Glutamatergic neuron (in vitro differentiated cells): ENCODE data around the gene TACR1. TPM values are rescaled to one million over a fixed set of nuclear protein-coding genes. Genes with fewer than 3 reads are reported as not detected.

ENCODE experiments used
- DNase-seq: peaks from one replicate; pipeline ENCODE4 v3.0.0; 2022
- H3K27ac Mint-ChIP-seq: one replicate; pipeline ENCODE4 v1.8.0; 2020; ENCODE audit warnings: mild to moderate bottlenecking, mixed read lengths, inconsistent platforms; ENCODE audit not compliant: unreplicated experiment
- H3K27me3 Mint-ChIP-seq: one replicate; pipeline ENCODE4 v1.8.0; 2020; ENCODE audit warnings: mild to moderate bottlenecking, moderate library complexity, mixed read lengths, inconsistent platforms; ENCODE audit not compliant: unreplicated experiment
- H3K36me3 Mint-ChIP-seq: one replicate; pipeline ENCODE4 v1.8.0; 2020; ENCODE audit warnings: mild to moderate bottlenecking, mixed read lengths, inconsistent platforms; ENCODE audit not compliant: unreplicated experiment
- H3K4me1 Mint-ChIP-seq: one replicate; pipeline ENCODE4 v1.8.0; 2020; ENCODE audit warnings: mild to moderate bottlenecking, low read depth, mixed read lengths, inconsistent platforms; ENCODE audit not compliant: unreplicated experiment
- H3K4me3 Mint-ChIP-seq: one replicate; pipeline ENCODE4 v1.8.0; 2020; ENCODE audit warnings: mild to moderate bottlenecking, mixed read lengths, inconsistent platforms; ENCODE audit not compliant: unreplicated experiment
- H3K9me3 Mint-ChIP-seq: one replicate; pipeline ENCODE4 v1.8.0; 2020; ENCODE audit warnings: mild to moderate bottlenecking, moderate library complexity, mixed read lengths, inconsistent platforms; ENCODE audit not compliant: unreplicated experiment
- total RNA-seq: library from RNA; stranded (reverse); fragmentation: NEBNext Ultra II Directional; extraction: Animal tissue kit (Norgen Biotek cat#: 25700); gene quantifications from one replicate; pipeline ENCODE4 v1.2.1, GENCODE V29; 2021; ENCODE audit not compliant: unreplicated experiment
- TF ChIP-seq, protein P1 (sequence below): fragments of 200-600 bp; sonication (generic); IDR thresholded peaks from one replicate; pipeline ENCODE4 v1.5.0; 2021; ENCODE audit not compliant: partially characterized antibody, unreplicated experiment

TACR1 gene
- total RNA-seq, 1 donor from 2014 or later: 0.17 TPM

DNA sequence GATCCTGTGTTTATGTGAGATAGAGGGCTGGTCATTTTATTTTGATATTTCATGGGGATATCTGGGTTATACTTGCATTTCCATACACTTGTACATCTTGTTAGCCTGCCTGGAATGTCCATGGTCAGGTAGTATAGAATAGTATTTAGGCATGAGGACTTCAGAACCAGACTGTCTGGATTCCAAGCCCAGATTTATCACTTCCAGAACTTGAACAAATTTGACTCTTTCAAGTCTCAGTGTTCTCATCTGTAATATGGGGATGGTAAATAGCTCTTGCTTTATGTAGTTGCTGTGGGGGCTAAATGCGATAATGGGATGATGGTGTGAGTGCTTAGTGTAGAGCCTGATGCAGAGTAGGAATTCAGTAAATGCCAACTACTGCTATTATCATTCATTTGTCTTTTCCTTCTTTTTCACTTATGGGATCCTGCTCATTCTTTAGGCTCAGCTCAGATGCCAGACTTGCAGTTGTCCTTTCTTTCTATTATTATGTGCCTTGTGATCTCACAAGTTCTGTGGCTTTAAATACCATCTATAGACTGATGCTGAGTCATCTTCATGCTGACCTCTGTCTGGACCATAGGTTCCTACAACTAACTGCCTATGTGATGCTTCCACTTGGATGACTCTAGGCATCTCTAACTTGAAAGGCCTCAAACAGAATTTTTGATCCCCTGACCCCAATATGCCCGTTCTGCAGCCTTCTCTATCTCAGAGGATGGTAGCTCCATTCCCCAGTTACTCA is 173.5 kb downstream of the TACR1 start:
- H3K4me3 Mint-ChIP-seq: no peak overlapping the region
- H3K9me3 Mint-ChIP-seq: peaks cover 2% of the 10 kb centered on the region
- TF ChIP-seq, protein P1, sequence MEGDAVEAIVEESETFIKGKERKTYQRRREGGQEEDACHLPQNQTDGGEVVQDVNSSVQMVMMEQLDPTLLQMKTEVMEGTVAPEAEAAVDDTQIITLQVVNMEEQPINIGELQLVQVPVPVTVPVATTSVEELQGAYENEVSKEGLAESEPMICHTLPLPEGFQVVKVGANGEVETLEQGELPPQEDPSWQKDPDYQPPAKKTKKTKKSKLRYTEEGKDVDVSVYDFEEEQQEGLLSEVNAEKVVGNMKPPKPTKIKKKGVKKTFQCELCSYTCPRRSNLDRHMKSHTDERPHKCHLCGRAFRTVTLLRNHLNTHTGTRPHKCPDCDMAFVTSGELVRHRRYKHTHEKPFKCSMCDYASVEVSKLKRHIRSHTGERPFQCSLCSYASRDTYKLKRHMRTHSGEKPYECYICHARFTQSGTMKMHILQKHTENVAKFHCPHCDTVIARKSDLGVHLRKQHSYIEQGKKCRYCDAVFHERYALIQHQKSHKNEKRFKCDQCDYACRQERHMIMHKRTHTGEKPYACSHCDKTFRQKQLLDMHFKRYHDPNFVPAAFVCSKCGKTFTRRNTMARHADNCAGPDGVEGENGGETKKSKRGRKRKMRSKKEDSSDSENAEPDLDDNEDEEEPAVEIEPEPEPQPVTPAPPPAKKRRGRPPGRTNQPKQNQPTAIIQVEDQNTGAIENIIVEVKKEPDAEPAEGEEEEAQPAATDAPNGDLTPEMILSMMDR: no peak
- H3K27ac Mint-ChIP-seq: no peak overlapping the region
- H3K36me3 Mint-ChIP-seq: no peaks in the 10 kb centered on the region
- DNase-seq: no peak
- no peaks in the 10 kb centered on the region for H3K4me1 Mint-ChIP-seq
- no peaks in the 10 kb centered on the region for H3K27me3 Mint-ChIP-seq

- no peaks in the 10 kb centered on the region for H3K27me3 Mint-ChIP-seq
- TF ChIP-seq, protein P1: no peak
- no peaks in the 10 kb centered on the region for H3K36me3 Mint-ChIP-seq
- DNase-seq: no peak
- H3K9me3 Mint-ChIP-seq: peaks cover 4% of the 10 kb centered on the region
- H3K27ac Mint-ChIP-seq: no peak overlapping the region
- H3K4me1 Mint-ChIP-seq: no peaks in the 10 kb centered on the region
- H3K4me3 Mint-ChIP-seq: no peak overlapping the region
Measured at GRCh38 chr2:75025216-75025615, 174.1 kb downstream of the TACR1 start.

DNA sequence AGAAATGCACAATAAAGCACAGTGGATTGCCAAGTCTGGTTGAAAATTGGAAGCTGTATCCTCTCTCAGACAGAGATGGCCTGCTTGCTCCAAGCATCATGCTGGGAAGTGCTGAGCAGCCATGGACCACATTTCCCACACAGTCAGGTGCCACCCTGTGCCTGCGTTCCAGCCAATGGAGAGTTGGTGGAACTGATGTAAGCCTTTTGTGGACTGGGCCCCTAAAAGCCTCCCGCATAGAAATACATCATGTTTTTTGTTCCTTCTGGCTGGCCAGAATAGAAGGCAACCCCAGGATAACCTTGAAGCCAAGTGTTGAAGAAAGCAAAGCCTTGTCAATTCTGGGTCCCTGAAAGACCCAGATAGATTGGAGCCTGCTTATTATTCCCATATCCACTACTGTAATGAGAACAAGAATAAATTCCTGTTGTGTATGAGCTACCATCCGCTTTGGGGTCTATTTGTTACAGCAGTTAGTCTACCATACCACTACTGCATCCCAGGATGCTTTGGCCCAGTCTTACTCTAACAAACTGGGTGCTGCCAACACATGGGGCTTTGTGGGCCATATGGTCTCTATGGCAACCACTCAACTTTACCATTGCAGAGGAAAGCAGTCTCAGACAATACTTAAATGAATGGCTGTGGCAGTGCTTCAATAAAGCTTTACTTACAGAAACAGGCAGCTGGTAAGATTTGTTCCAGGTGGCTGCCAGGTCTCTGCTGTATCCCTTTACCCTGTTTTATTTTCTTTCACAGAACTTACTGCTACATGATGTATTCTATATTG is 175.5 kb downstream of the TACR1 start:
- Mint-ChIP-seq H3K27ac (no peak overlapping the region), H3K4me3 (no peak overlapping the region), H3K9me3 (peaks cover 4% of the 10 kb centered on the region), H3K36me3 (no peaks in the 10 kb centered on the region), H3K4me1 (no peaks in the 10 kb centered on the region), H3K27me3 (no peaks in the 10 kb centered on the region)
- TF ChIP-seq, protein P1: no peak
- DNase-seq: no peak

GRCh38 chr2:75022516-75022915 is 176.8 kb downstream of the TACR1 start:
- H3K36me3 Mint-ChIP-seq: no peaks in the 10 kb centered on the region
- TF ChIP-seq, protein P1: no peak

GRCh38 chr2:75021672-75022071 is 177.6 kb downstream of the TACR1 start:
- TF ChIP-seq, protein P1: no peak
- no peak for DNase-seq
- Mint-ChIP-seq H3K9me3 (peaks cover 4% of the 10 kb centered on the region), H3K4me3 (no peak overlapping the region), H3K4me1 (no peaks in the 10 kb centered on the region), H3K36me3 (no peaks in the 10 kb centered on the region), H3K27me3 (no peaks in the 10 kb centered on the region), H3K27ac (no peak overlapping the region)

More at GRCh38 chr2:75022516-75022915, 176.8 kb downstream of the TACR1 start:
- Mint-ChIP-seq H3K9me3 (peaks cover 4% of the 10 kb centered on the region), H3K4me1 (no peaks in the 10 kb centered on the region), H3K27ac (no peak overlapping the region), H3K27me3 (no peaks in the 10 kb centered on the region), H3K4me3 (no peak overlapping the region)
- no peak for DNase-seq
